Activated T-helper 2 cell treated with anti-CD3 and anti-CD28 coated beads, Interferon-gamma antibody, Interleukin-2, Interleukin-4, amounts not matched to agents 10 μg/mL and 5 μg/mL and 100 μg/mL, durations not matched to agents 14 hours and 24 hours and 36 hours (primary cell): ENCODE results near the gene KCNS1. TPM values are rescaled to one million over a fixed set of nuclear protein-coding genes. Genes with fewer than 3 reads are reported as not detected.

Source experiments
- DNase-seq: peaks from one replicate; pipeline ENCODE4 v3.0.0; 2021; ENCODE audit warnings: low spot score
- H3K27ac Mint-ChIP-seq: one replicate; pipeline ENCODE4 v1.8.0; 2021; ENCODE audit warnings: mixed read lengths
- H3K27me3 Mint-ChIP-seq: one replicate; pipeline ENCODE4 v1.8.0; 2021; ENCODE audit warnings: low read depth, mixed read lengths
- H3K36me3 Mint-ChIP-seq: one replicate; pipeline ENCODE4 v1.8.0; 2021; ENCODE audit warnings: low read depth, mixed read lengths
- H3K4me1 Mint-ChIP-seq: one replicate; pipeline ENCODE4 v1.8.0; 2021; ENCODE audit warnings: low read depth, mixed read lengths
- H3K4me3 Mint-ChIP-seq: one replicate; pipeline ENCODE4 v1.8.0; 2021; ENCODE audit warnings: low read depth, mild to moderate bottlenecking, moderate library complexity, mixed read lengths
- H3K9me3 Mint-ChIP-seq: one replicate; pipeline ENCODE4 v1.8.0; 2021; ENCODE audit warnings: mixed read lengths
- intact Hi-C: fragments of 100-400 bp; cut with micrococcal nuclease; formaldehyde crosslinking; loops from one replicate; pipeline ENCODE4 v1.15.1; 2023
- total RNA-seq: library from RNA; stranded (reverse); gene quantifications from 2 replicates; pipeline ENCODE4 v1.2.3, GENCODE V29; 2022

The KCNS1 gene
- total RNA-seq, 1 donor from 2014 or later: 0.21 TPM

GRCh38 chr20:45049904-45050471, 50.9 kb downstream of the KCNS1 start:
- Mint-ChIP-seq H3K4me1 (peaks cover 50% of the 10 kb centered on the region), H3K36me3 (peaks cover 71% of the 10 kb centered on the region), H3K27me3 (no peaks in the 10 kb centered on the region), H3K27ac (peak overlapping the region; percentile 83), H3K4me3 (peak overlapping the region; percentile 54), H3K9me3 (no peaks in the 10 kb centered on the region)
- intact Hi-C loops: loop anchor here (5.0 kb wide), 1 partner anchor 83 kb away; the partner anchor contains the start of gene STK4
- no peak for DNase-seq

GRCh38 chr20:45049438-45049837, 51.5 kb downstream of the KCNS1 start:
- intact Hi-C loops: no loop called here
- Mint-ChIP-seq H3K27me3 (no peaks in the 10 kb centered on the region), H3K27ac (peak overlapping the region; percentile 83), H3K4me3 (peak overlapping the region; percentile 54), H3K9me3 (no peaks in the 10 kb centered on the region), H3K36me3 (peaks cover 66% of the 10 kb centered on the region), H3K4me1 (peaks cover 48% of the 10 kb centered on the region)
- DNase-seq: no peak

GRCh38 chr20:45047581-45048119, 53.3 kb downstream of the KCNS1 start:
- H3K27ac Mint-ChIP-seq: no peak overlapping the region
- H3K4me3 Mint-ChIP-seq: no peak overlapping the region
- peaks cover 66% of the 10 kb centered on the region for H3K36me3 Mint-ChIP-seq
- intact Hi-C loops: no loop called here
- H3K9me3 Mint-ChIP-seq: no peaks in the 10 kb centered on the region
- no peaks in the 10 kb centered on the region for H3K27me3 Mint-ChIP-seq
- peaks cover 39% of the 10 kb centered on the region for H3K4me1 Mint-ChIP-seq
- DNase-seq: no peak

GRCh38 chr20:45044601-45045000, 56.3 kb downstream of the KCNS1 start:
- DNase-seq: no peak
- no peak overlapping the region for H3K27ac Mint-ChIP-seq
- intact Hi-C loops: loop anchor here (1.0 kb wide), 1 partner anchor 52 kb away; no protein-coding TSS in a partner anchor
- H3K27me3 Mint-ChIP-seq: no peaks in the 10 kb centered on the region
- H3K9me3 Mint-ChIP-seq: no peaks in the 10 kb centered on the region
- no peak overlapping the region for H3K4me3 Mint-ChIP-seq
- H3K4me1 Mint-ChIP-seq: peaks cover 37% of the 10 kb centered on the region
- H3K36me3 Mint-ChIP-seq: peaks cover 75% of the 10 kb centered on the region

- no peak for DNase-seq
- no peaks in the 10 kb centered on the region for H3K27me3 Mint-ChIP-seq
- intact Hi-C loops: loop anchor here (1.0 kb wide), 1 partner anchor 52 kb away; no protein-coding TSS in a partner anchor
- H3K27ac Mint-ChIP-seq: peak overlapping the region; percentile 66
- H3K4me3 Mint-ChIP-seq: no peak overlapping the region
- H3K9me3 Mint-ChIP-seq: no peaks in the 10 kb centered on the region
- H3K36me3 Mint-ChIP-seq: peaks cover 73% of the 10 kb centered on the region
- H3K4me1 Mint-ChIP-seq: peaks cover 34% of the 10 kb centered on the region
Observed at GRCh38 chr20:45044084-45044573, 56.8 kb downstream of the KCNS1 start.

- Mint-ChIP-seq H3K27me3 (no peaks in the 10 kb centered on the region), H3K9me3 (no peaks in the 10 kb centered on the region), H3K36me3 (peaks cover 65% of the 10 kb centered on the region), H3K4me1 (peaks cover 31% of the 10 kb centered on the region), H3K27ac (no peak overlapping the region), H3K4me3 (no peak overlapping the region)
- intact Hi-C loops: no loop called here
- no peak for DNase-seq
Observed at GRCh38 chr20:45042978-45043377, 57.9 kb downstream of the KCNS1 start.

Other genes with a start within 250 kb of the KCNS1 start
- gene YWHAB, start 215.4 kb downstream of the KCNS1 start, total RNA-seq: 221 and 225 TPM in 2 replicates
- gene PABPC1L, start 191.1 kb downstream of the KCNS1 start, total RNA-seq: 83.6 and 94.1 TPM in 2 replicates
- 59.5 and 62.1 TPM in 2 replicates for gene TOMM34, start 140.7 kb downstream of the KCNS1 start, total RNA-seq
- 147 and 149 TPM in 2 replicates for gene STK4, start 134.6 kb downstream of the KCNS1 start, total RNA-seq
- not detected in 2 replicates for gene WFDC5, start 14.0 kb upstream of the KCNS1 start, total RNA-seq
- not detected in 2 replicates for gene WFDC12, start 23.3 kb upstream of the KCNS1 start, total RNA-seq
- not detected in 2 replicates for gene PI3, start 73.8 kb upstream of the KCNS1 start, total RNA-seq
- gene SEMG1, start 105.9 kb upstream of the KCNS1 start, total RNA-seq: not detected in 2 replicates
- gene SEMG2, start 120.2 kb upstream of the KCNS1 start, total RNA-seq: not detected in 2 replicates
- gene SLPI, start 153.4 kb upstream of the KCNS1 start, total RNA-seq: not detected in 2 replicates
- not detected in 2 replicates for gene RBPJL, start 205.7 kb upstream of the KCNS1 start, total RNA-seq
- 0.39 and 0.64 TPM in 2 replicates for gene MATN4, start 207.2 kb upstream of the KCNS1 start, total RNA-seq
- gene SDC4, start 247.3 kb upstream of the KCNS1 start, total RNA-seq: 133 and 136 TPM in 2 replicates